NCI-H2171 treated with DMSO at 0.1 percent for 48 hours (cell line): Measurements from ENCODE around the gene PTPRA.
"Not testable (repeated sequence)": the region's sequence is repeated elsewhere in the genome, so short reads cannot be mapped to it uniquely, and the experiment has no call there.

ENCODE experiments used
- DNase-seq: peaks from one replicate; lab custom pipeline; 2025; lab: John Stamatoyannopoulos, UW

The PTPRA gene

GRCh38 chr20:2873010-2873746, at the start of gene PTPRA:
Gene PTPRA (plus strand): TSS chr20:2873481. CDS start chr20:2964278, 90,797 bp downstream.
- peak; percentile 94 for DNase-seq

- no peak for DNase-seq
Measured at GRCh38 chr20:2825761-2826160, 47.5 kb upstream of the PTPRA start.

GRCh38 chr20:2826655-2827054, 46.6 kb upstream of the PTPRA start:
- DNase-seq = no peak

GRCh38 chr20:2829376-2829775, 43.9 kb upstream of the PTPRA start:
- DNase-seq = no peak

- not testable (repeated sequence) for DNase-seq
Measured at GRCh38 chr20:2831206-2831605, 42.1 kb upstream of the PTPRA start.

GRCh38 chr20:2833761-2834160, 39.5 kb upstream of the PTPRA start:
- DNase-seq = no peak

GRCh38 chr20:2834401-2835110, 38.7 kb upstream of the PTPRA start:
- no peak for DNase-seq

- no peak for DNase-seq
Measured at GRCh38 chr20:2835331-2835796, 37.9 kb upstream of the PTPRA start.

GRCh38 chr20:2836035-2836434, 37.2 kb upstream of the PTPRA start:
- DNase-seq = no peak

- no peak for DNase-seq
Measured at GRCh38 chr20:2837221-2837960, 35.9 kb upstream of the PTPRA start.

- DNase-seq = no peak
Measured at GRCh38 chr20:2838170-2838797, 35.0 kb upstream of the PTPRA start.

GRCh38 chr20:2838847-2839671, 34.2 kb upstream of the PTPRA start:
- no peak for DNase-seq

- DNase-seq = no peak
Measured at GRCh38 chr20:2839732-2840137, 33.5 kb upstream of the PTPRA start.

- peak; percentile 93 for DNase-seq
Measured at GRCh38 chr20:2840138-2840966, 32.9 kb upstream of the PTPRA start, which contains the start of the genes PCED1A and VPS16. Gene PCED1A (minus strand): TSS chr20:2840655. CDS start chr20:2839912, 743 bp downstream. Gene VPS16 (plus strand): TSS chr20:2840745. CDS start chr20:2840775, 30 bp downstream.

- no peak for DNase-seq
Measured at GRCh38 chr20:2840967-2841531, 32.2 kb upstream of the PTPRA start.

- DNase-seq = no peak
Measured at GRCh38 chr20:2845607-2846006, 27.7 kb upstream of the PTPRA start.

GRCh38 chr20:2846698-2847097, 26.6 kb upstream of the PTPRA start:
- no peak for DNase-seq

GRCh38 chr20:2847802-2848201, 25.5 kb upstream of the PTPRA start:
- DNase-seq = no peak

- DNase-seq = no peak
Measured at GRCh38 chr20:2849529-2849928, 23.8 kb upstream of the PTPRA start.

GRCh38 chr20:2851086-2851485, 22.2 kb upstream of the PTPRA start:
- DNase-seq = no peak
